GM18867 (cell line): ENCODE results near the gene NFATC2.

Source experiments
- ATAC-seq: cut with Tn5 transposase; IDR thresholded peaks from one replicate; pipeline ENCODE4 v1.9.1; 2021; ENCODE audit warnings: mild to moderate bottlenecking, moderate library complexity; ENCODE audit not compliant: unreplicated experiment

Gene NFATC2

GRCh38 chr20:51522207-51522606 is 20.3 kb downstream of the NFATC2 start:
- no peak for ATAC-seq

GRCh38 chr20:51517839-51518238 is 24.7 kb downstream of the NFATC2 start:
- ATAC-seq, result no peak

DNA sequence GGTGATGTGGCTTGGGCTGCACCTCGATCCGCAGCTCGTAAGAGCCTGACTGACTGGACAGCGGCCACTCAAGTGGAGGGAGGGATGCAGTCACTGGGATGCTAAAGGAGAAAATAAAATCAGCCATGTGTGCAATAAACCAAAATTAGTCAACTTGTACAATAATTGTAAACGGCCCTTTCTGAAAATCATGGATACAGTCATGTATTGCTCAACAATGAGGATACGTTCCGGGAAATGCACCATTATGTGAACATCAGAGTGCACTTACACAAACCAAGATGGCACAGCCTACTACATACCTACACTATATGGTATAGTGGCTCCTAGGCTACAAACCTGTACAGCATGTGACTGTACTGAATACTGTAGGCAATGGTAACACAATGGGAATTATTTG is 25.7 kb downstream of the NFATC2 start:
- no peak for ATAC-seq

- ATAC-seq, result no peak
These were observed 27.7 kb downstream of the NFATC2 start for GRCh38 chr20:51514836-51515235.

DNA sequence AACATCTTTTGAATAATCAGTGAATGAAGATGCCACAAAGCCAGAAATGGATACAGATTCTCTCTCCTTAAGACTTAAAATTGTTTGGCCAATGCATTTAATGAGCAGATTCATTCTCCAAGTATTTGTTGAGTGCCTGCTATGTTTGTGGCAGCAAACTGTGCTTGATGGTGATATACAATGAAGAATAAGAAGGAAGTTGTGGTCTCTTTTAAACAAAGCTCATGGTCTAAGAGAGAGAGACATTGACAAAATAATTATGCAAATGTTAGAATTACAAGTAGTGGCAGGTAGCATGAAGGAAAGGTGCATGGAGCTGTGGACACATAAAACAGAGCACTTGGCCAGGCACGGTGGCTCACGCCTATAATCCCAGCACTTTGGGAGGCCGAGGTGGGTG is 28.3 kb downstream of the NFATC2 start:
- ATAC-seq, result no peak

DNA sequence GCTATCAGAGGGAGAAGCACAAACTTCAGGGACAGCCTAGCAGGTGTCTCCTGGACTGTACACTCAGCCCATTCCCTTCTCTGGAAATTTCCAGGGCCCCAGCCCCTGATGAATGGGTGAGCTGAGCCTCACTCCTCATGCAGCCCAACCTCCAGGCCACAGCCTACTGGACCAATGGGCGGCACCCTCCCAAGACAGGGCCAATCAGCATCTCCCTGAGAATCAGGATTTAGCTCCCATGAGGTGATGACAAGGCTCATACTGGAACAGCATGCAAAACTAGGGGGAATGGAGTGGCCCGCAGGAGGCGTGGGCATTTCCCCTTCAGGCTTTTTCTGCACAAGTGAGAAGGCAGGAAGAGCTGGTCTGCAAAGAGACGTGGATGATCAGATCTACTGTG is 29.0 kb downstream of the NFATC2 start:
- no peak for ATAC-seq

DNA sequence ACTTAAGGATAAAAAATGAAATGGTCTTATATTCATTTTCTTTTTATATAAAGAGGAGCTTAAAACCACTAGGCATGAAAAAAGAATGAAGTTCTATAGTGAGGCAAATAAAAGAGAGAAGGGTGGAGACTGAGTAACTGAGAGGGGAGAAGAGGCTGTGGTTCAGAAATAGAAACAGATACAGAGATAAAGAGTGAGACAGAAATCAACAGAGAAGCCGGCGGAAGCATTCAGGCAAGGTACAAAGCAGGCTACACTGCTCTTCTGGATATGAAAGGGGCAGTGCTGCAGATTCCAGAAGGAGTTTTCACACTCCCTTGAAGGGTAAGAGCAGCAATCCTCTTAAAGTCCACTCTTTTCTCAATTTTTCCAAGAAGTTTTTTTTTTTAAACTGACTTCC is 29.9 kb downstream of the NFATC2 start:
- no peak for ATAC-seq

- no peak for ATAC-seq
These were observed 30.5 kb downstream of the NFATC2 start for GRCh38 chr20:51511861-51512619.

GRCh38 chr20:51510936-51511605 is 31.4 kb downstream of the NFATC2 start:
- no peak for ATAC-seq

- no peak for ATAC-seq
These were observed 32.4 kb downstream of the NFATC2 start for GRCh38 chr20:51510169-51510568.

GRCh38 chr20:51509208-51509607 is 33.3 kb downstream of the NFATC2 start:
- no peak for ATAC-seq

DNA sequence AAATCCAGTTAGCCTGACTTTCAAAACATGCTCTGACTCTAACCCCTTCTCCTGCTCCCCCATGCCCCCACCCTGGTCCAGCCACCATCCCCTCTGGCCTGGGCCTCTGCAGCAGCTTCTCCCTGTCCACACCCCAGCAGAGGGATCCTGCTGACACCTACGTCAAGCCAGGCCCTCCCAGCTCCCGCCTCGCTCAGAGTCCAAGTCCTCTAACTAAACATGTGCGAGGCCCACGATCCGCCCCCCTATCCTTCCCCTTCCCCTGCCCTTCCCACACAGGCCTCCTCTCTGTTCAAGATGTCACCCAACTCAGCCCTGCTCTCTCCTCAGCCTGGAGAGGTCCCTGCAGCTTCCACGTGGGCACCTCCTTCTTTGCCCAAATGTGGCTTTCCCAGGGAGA is 33.7 kb downstream of the NFATC2 start:
- ATAC-seq, result no peak

GRCh38 chr20:51508158-51508557 is 34.4 kb downstream of the NFATC2 start:
- no peak for ATAC-seq

- ATAC-seq, result no peak
These were observed 35.1 kb downstream of the NFATC2 start for GRCh38 chr20:51507216-51508036.

DNA sequence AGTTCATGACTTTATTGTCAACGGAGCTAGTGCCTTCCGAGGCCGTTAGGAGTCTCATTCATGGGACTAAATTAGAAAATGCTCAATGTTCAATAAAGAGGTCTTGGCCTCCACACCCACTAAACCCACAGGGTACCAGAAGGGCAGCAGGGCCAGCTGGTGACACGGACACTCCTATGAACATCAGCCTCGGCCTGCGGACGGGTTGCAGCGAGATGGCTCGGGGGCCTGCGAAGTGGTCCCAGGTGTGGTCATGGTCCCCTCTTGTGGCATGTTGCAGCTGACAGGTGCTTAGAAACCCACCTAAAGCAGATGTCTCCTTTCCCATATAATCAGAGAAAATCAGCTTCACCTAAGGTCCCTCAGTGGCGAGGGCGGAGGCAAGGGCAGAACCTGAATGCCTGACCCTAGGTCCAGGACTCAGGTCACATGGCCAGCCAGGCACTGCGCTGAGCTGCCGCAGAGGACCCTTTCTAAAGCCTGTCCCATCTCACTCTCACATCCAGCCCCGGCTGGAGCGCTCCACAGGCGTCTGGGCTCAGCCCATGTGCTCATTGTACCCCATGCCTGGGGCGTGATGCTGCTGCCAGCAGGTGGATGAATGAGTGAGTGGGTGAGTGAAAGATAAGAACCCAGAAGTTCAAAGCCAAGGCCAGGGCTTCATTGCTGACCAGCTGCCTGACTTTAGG is 35.8 kb downstream of the NFATC2 start:
- ATAC-seq, result no peak

GRCh38 chr20:51505566-51505965 is 37.0 kb downstream of the NFATC2 start:
- ATAC-seq, result no peak

- no peak for ATAC-seq
These were observed 39.1 kb downstream of the NFATC2 start for GRCh38 chr20:51503376-51503775.

DNA sequence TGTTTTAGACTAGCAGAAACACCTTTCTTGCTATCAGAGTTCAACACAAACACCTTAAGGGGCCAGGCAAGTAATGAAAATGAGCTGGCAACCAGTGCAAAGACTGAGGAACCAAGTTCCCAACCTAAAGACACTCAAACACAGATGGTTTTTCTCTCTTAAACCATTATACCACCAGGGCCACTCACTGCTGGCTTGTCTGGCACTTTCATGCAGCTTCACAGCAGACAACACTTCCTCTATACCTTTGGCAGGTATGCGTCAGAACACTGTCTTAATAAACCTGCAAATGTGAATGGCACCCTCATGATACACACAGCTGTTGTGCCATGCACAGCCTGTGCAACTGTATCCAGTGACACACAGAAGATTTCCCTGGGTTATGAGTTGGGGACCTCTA is 41.6 kb downstream of the NFATC2 start:
- no peak for ATAC-seq

GRCh38 chr20:51500311-51500710 is 42.2 kb downstream of the NFATC2 start:
- peak; percentile 76 for ATAC-seq

- no peak for ATAC-seq
These were observed 43.6 kb downstream of the NFATC2 start for GRCh38 chr20:51498765-51499540.
